H1 (cell line): Measurements from ENCODE around the gene ACTR3C. TPM values are rescaled to one million over a fixed set of nuclear protein-coding genes. Genes with fewer than 3 reads are reported as not detected.

Experiments used
- CTCF ChIA-PET: fragments of 300-600 bp; sonication (Branson Sonifier 250); formaldehyde crosslinking; loops from one replicate; lab custom pipeline; 2021; ENCODE audit not compliant: partially characterized antibody; lab: Charles Lee
- POLR2A ChIA-PET: fragments of 300-600 bp; sonication (Branson Sonifier 250); formaldehyde crosslinking; loops from one replicate; lab custom pipeline; 2021; ENCODE audit warnings: inconsistent platforms; ENCODE audit not compliant: partially characterized antibody; lab: Charles Lee
- DNase-seq, 2 experiments: peaks; one replicate each; pipeline versions ENCODE4 v3.0.0 to v3.0.0-alpha.2; 2010 to 2022; ENCODE audit warnings: low spot score in 2 of 2, low read depth in 1 of 2, mixed read lengths in 1 of 2
- FAIRE-seq: peaks from 2 replicates; lab custom pipeline; 2011; peaks lifted over from hg19 to GRCh38; lab: Jason Lieb, UNC
- H2AFZ ChIP-seq: 2 replicates; pipeline ENCODE4 v1.8.1; 2012; ENCODE audit warnings: low read length, inconsistent platforms
- H2AK5ac ChIP-seq: 2 replicates; pipeline ENCODE4 v1.6.1; 2013; ENCODE audit warnings: low read depth, low read length
- H2BK120ac ChIP-seq: replicated peaks from 2 replicates; pipeline ENCODE3; 2013; ENCODE audit warnings: low read depth, low read length, inconsistent platforms
- H2BK12ac ChIP-seq: 2 replicates; pipeline ENCODE4 v1.6.1; 2013; ENCODE audit warnings: low read depth, low read length
- H2BK15ac ChIP-seq: 2 replicates; pipeline ENCODE4 v1.6.1; 2013; ENCODE audit warnings: low read length
- H2BK20ac ChIP-seq: 2 replicates; pipeline ENCODE4 v1.6.1; 2013; ENCODE audit warnings: low read length
- H2BK5ac ChIP-seq: 2 replicates; pipeline ENCODE4 v1.6.1; 2013; ENCODE audit warnings: low read depth, low read length
- H3K14ac ChIP-seq: 2 replicates; pipeline ENCODE4 v1.6.1; 2013; ENCODE audit warnings: inconsistent platforms; ENCODE audit not compliant: insufficient read length
- H3K18ac ChIP-seq: 2 replicates; pipeline ENCODE4 v1.6.1; 2013; ENCODE audit warnings: low read length; ENCODE audit errors: extremely low read depth
- H3K23ac ChIP-seq: 2 replicates; pipeline ENCODE4 v1.6.1; 2013; ENCODE audit warnings: inconsistent platforms; ENCODE audit not compliant: insufficient read length
- H3K23me2 ChIP-seq: 2 replicates; pipeline ENCODE4 v1.6.1; 2013; ENCODE audit warnings: low read depth, low read length
- H3K27ac ChIP-seq: 2 replicates; pipeline ENCODE4 v1.6.1; 2011; ENCODE audit warnings: low read depth, low read length, inconsistent platforms
- H3K27me3 ChIP-seq, 4 experiments: replicated peaks in 1 of 4; 1 replicate in 1 of 4; 2 replicates in 3 of 4; pipeline versions ENCODE4 v1.6.1 to v1.8.1; 2011 to 2013; ENCODE audit warnings: low read length in 3 of 4, mild to moderate bottlenecking in 3 of 4, inconsistent platforms in 2 of 4, mixed read lengths in 2 of 4, moderate library complexity in 1 of 4; ENCODE audit not compliant: control insufficient read depth in 3 of 4, insufficient read depth in 3 of 4; ENCODE audit errors: extremely low read depth in 1 of 4
- H3K36me3 ChIP-seq, 4 experiments: 2 replicates each; pipeline versions ENCODE4 v1.6.1 to v1.8.1; 2011 to 2013; ENCODE audit warnings: mild to moderate bottlenecking in 4 of 4, low read length in 3 of 4, moderate library complexity in 2 of 4, control low read depth in 1 of 4, inconsistent platforms in 1 of 4; ENCODE audit not compliant: insufficient read depth in 4 of 4, control insufficient read depth in 2 of 4
- H3K4ac ChIP-seq: replicated peaks from 2 replicates; pipeline ENCODE3; 2013; ENCODE audit warnings: low read length, low read depth, mixed read lengths, inconsistent platforms; ENCODE audit not compliant: insufficient read length
- H3K4me1 ChIP-seq, 4 experiments: replicated peaks in 1 of 4; 1 replicate in 1 of 4; 2 replicates in 3 of 4; pipeline versions ENCODE4 v1.6.1 to v1.8.1; 2011 to 2013; ENCODE audit warnings: low read length in 3 of 4, inconsistent platforms in 2 of 4, mixed read lengths in 1 of 4; ENCODE audit not compliant: insufficient read depth in 4 of 4, control insufficient read depth in 3 of 4
- H3K4me2 ChIP-seq, 2 experiments: 2 replicates each; pipeline versions ENCODE4 v1.6.1 to v1.8.1; 2011 to 2013; ENCODE audit warnings: low read depth in 2 of 2, low read length in 2 of 2, control low read depth in 1 of 2, inconsistent platforms in 1 of 2, mild to moderate bottlenecking in 1 of 2; ENCODE audit not compliant: insufficient read depth in 1 of 2
- H3K4me3 ChIP-seq, 4 experiments: fragments of 200-600, 300-600 bp in 1 of 4; sonication (generic), shearing (Covaris generic), sonication (Bioruptor Twin) in 1 of 4; 2 replicates each; pipeline versions ENCODE4 v1.5.1 to v1.8.1; 2011 to 2016; ENCODE audit warnings: low read length in 4 of 4, low read depth in 3 of 4, control low read depth in 2 of 4, inconsistent platforms in 2 of 4, mild to moderate bottlenecking in 2 of 4, mixed read lengths in 1 of 4, moderate library complexity in 1 of 4; ENCODE audit not compliant: insufficient read depth in 2 of 4; ENCODE audit errors: extremely low read depth in 1 of 4
- H3K56ac ChIP-seq: replicated peaks from 2 replicates; pipeline ENCODE3; 2013; ENCODE audit warnings: low read depth, mild to moderate bottlenecking, mixed read lengths, low read length, inconsistent platforms; ENCODE audit not compliant: insufficient read length
- H3K79me1 ChIP-seq: 2 replicates; pipeline ENCODE4 v1.6.1; 2013; ENCODE audit warnings: low read depth, low read length, control low read depth
- H3K79me2 ChIP-seq, 2 experiments: 2 replicates each; pipeline versions ENCODE4 v1.6.1 to v1.8.1; 2012 to 2013; ENCODE audit warnings: low read length in 2 of 2, mild to moderate bottlenecking in 2 of 2, inconsistent platforms in 1 of 2; ENCODE audit not compliant: insufficient read depth in 2 of 2, control insufficient read depth in 1 of 2
- H3K9ac ChIP-seq, 4 experiments: replicated peaks in 1 of 4; 1 replicate in 1 of 4; 2 replicates in 3 of 4; pipeline versions ENCODE4 v1.6.1 to v1.8.1; 2011 to 2013; ENCODE audit warnings: low read depth in 3 of 4, low read length in 3 of 4, control low read depth in 2 of 4, mild to moderate bottlenecking in 2 of 4, moderate library complexity in 2 of 4, inconsistent platforms in 1 of 4; ENCODE audit errors: extremely low read depth in 1 of 4
- H3K9me3 ChIP-seq, 2 experiments: 2 replicates each; pipeline versions ENCODE4 v1.6.1 to v1.8.1; 2012 to 2013; ENCODE audit warnings: mild to moderate bottlenecking in 2 of 2, moderate library complexity in 2 of 2, control low read depth in 1 of 2, inconsistent platforms in 1 of 2, low read depth in 1 of 2, low read length in 1 of 2, mixed read lengths in 1 of 2; ENCODE audit not compliant: insufficient read depth in 2 of 2
- H4K20me1 ChIP-seq, 2 experiments: replicated peaks in 1 of 2; 2 replicates each; pipeline versions ENCODE3 to v1.8.1; 2011 to 2013; ENCODE audit warnings: inconsistent platforms in 2 of 2, low read length in 2 of 2, mild to moderate bottlenecking in 1 of 2; ENCODE audit not compliant: insufficient read depth in 2 of 2, control insufficient read depth in 1 of 2
- H4K5ac ChIP-seq: 2 replicates; pipeline ENCODE4 v1.6.1; 2013; ENCODE audit warnings: low read length, low read depth, mixed read lengths, inconsistent platforms; ENCODE audit not compliant: insufficient read length
- H4K8ac ChIP-seq: 2 replicates; pipeline ENCODE4 v1.8.0; 2013; ENCODE audit warnings: mild to moderate bottlenecking, moderate library complexity, low read length, inconsistent platforms; ENCODE audit not compliant: insufficient read depth; ENCODE audit errors: extremely low read depth
- H4K91ac ChIP-seq: replicated peaks from 2 replicates; pipeline ENCODE3; 2013; ENCODE audit warnings: low read length, mixed read lengths, inconsistent platforms; ENCODE audit not compliant: insufficient read length
- POLR2A ChIP-seq, 2 experiments: IDR thresholded peaks; 1 replicate in 1 of 2; 2 replicates in 1 of 2; pipeline ENCODE4 v1.6.1; 2011; ENCODE audit warnings: low read depth in 2 of 2, low read length in 2 of 2, mild to moderate bottlenecking in 2 of 2; ENCODE audit errors: control extremely low read depth in 1 of 2
- TBP ChIP-seq: IDR thresholded peaks from 2 replicates; pipeline ENCODE4 v1.6.1; 2011; ENCODE audit warnings: low read depth, low read length, improper control_type of control experiment
- WGBS, 2 experiments: shearing (Covaris generic) in 1 of 2; methylation state at CpG; one replicate each; pipeline versions ENCODE4 v1.1.6 to v1.1.7; 2013 to 2015; ENCODE audit warnings: low lambda C conversion rate in 2 of 2, mixed read lengths in 2 of 2, inconsistent platforms in 1 of 2, low coverage in 1 of 2, missing lambda C conversion rate in 1 of 2; ENCODE audit not compliant: insufficient replicate concordance in 2 of 2, insufficient coverage in 1 of 2, insufficient read length in 1 of 2; ENCODE audit errors: extremely low coverage in 1 of 2, missing lambda C conversion rate in 1 of 2; 5-methylcytosine and 5-hydroxymethylcytosine counted together
- polyA plus RNA-seq, 7 experiments: library from polyadenylated mRNA; depleted of rRNA in 3 of 7; stranded (reverse) in 5 of 7; unstranded in 2 of 7; fragments of >200 nt in 5 of 7; fragments of 200-250 nt in 2 of 7; gene quantifications; 1 replicate in 5 of 7; 2 replicates in 1 of 7; 4 replicates in 1 of 7; pipeline versions ENCODE4 v1.2.1 to v1.2.3, GENCODE V29; 2011 to 2013; ENCODE audit warnings: missing spikeins in 2 of 7, mixed read lengths in 2 of 7
- total RNA-seq: library from RNA; stranded (reverse); fragmentation: NEBNext Ultra II Directional; extraction: Animal tissue kit (Norgen Biotek cat#: 25700); gene quantifications from 2 replicates; pipeline ENCODE4 v1.2.1, GENCODE V29; 2021

ACTR3C gene
- total and polyA plus RNA-seq, 2 of the 8 experiments (the other 6 are each of a cell fraction or from before 2014, with no cell fraction given) = 1.5 TPM; not detected in 1

DNA sequence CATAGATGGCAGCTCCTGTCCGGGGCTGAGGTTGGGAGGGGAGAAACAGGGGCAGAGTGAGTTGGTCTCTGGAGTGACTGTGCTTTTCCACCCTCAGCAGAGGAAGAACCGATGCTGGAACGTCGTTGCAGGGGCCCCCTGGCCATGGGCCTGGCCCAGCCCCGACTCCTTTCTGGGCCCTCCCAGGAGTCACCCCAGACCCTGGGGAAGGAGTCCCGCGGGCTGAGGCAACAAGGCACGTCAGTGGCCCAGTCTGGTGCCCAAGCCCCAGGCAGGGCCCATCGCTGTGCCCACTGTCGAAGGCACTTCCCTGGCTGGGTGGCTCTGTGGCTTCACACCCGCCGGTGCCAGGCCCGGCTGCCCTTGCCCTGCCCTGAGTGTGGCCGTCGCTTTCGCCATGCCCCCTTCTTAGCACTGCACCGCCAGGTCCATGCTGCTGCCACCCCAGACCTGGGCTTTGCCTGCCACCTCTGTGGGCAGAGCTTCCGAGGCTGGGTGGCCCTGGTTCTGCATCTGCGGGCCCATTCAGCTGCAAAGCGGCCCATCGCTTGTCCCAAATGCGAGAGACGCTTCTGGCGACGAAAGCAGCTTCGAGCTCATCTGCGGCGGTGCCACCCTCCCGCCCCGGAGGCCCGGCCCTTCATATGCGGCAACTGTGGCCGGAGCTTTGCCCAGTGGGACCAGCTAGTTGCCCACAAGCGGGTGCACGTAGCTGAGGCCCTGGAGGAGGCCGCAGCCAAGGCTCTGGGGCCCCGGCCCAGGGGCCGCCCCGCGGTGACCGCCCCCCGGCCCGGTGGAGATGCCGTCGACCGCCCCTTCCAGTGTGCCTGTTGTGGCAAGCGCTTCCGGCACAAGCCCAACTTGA lies 48.0 kb upstream of the ACTR3C start:
- TF ChIP-seq POLR2A (IDR thresholded peaks at IDR 0.05; ENCODE audit: control extremely low read depth in 1 of 2, low read depth in 2 of 2, low read length in 2 of 2) (peak in 1 of 2 experiments; percentile 18; a peak in 1 of 3 replicates), TBP (no peak)

More for the DNA sequence above, 48.0 kb upstream of the ACTR3C start:
- peaks cover 2 to 25% (median 9%) of the 10 kb centered on the region in 4 experiments for H3K4me1 ChIP-seq
- H3K4me3 ChIP-seq = no peak overlapping the region
- ChIA-PET CTCF (interaction anchor here (1.0 to 5.6 kb wide), 6 partner anchors 10 to 50 kb away, joined by 3 to 32 read pairs (median 4); no protein-coding TSS in a partner anchor), POLR2A (interaction anchor here (0.5 to 8.6 kb wide), 14 partner anchors 9 to 615 kb away, joined by 3 to 230 read pairs (median 16); partner anchors contain the start of gene RARRES2)
- no peak overlapping the region for H2BK5ac ChIP-seq
- no peak overlapping the region for H2AFZ ChIP-seq
- no peak overlapping the region for H3K4ac ChIP-seq
- no peak overlapping the region for H3K18ac ChIP-seq
- H2BK15ac ChIP-seq = peak overlapping the region; percentile 46; the same call in 1 of the 2 replicates
- H4K91ac ChIP-seq = no peak overlapping the region
- FAIRE-seq (no peak), DNase-seq (no peak)
- peaks cover 16 to 49% (median 31%) of the 10 kb centered on the region in 4 experiments for H3K36me3 ChIP-seq
- peaks cover 11% of the 10 kb centered on the region; the same call in 1 of the 2 replicates for H3K23me2 ChIP-seq
- H3K79me1 ChIP-seq = peaks cover 18% of the 10 kb centered on the region
- no peak overlapping the region for H2BK20ac ChIP-seq
- no peak overlapping the region for H4K5ac ChIP-seq
- peaks cover 7 to 54% of the 10 kb centered on the region in 2 experiments; a peak in 3 of 4 replicates for H3K79me2 ChIP-seq
- H3K27ac ChIP-seq = no peak overlapping the region
- peaks cover 2 to 15% of the 10 kb centered on the region in 2 experiments for H4K20me1 ChIP-seq
- peak overlapping the region; percentile 19 for H4K8ac ChIP-seq
- H2AK5ac ChIP-seq = no peak overlapping the region
- no peak overlapping the region for H3K14ac ChIP-seq
- no peak overlapping the region; a peak in 1 of 4 replicates for H3K4me2 ChIP-seq
- H3K56ac ChIP-seq = no peak overlapping the region
- H2BK120ac ChIP-seq = no peak overlapping the region
- no peak overlapping the region for H3K23ac ChIP-seq
- no peaks in the 10 kb centered on the region for H3K27me3 ChIP-seq
- 95% methylated on average over 33 of the region's 48 CpGs; no CpG with 5 or more reads in 1 of the 2 experiments for WGBS, 2 experiments
- peak overlapping the region; percentile 50; the same call in 1 of the 2 replicates for H2BK12ac ChIP-seq
- no peaks in the 10 kb centered on the region for H3K9me3 ChIP-seq
- H3K9ac ChIP-seq = no peak overlapping the region
